DND-41 (cell line): ENCODE data around the gene MCF2L.

Experiments used
- ATAC-seq: fragments of 200-7000 bp; cut with Tn5 transposase; 3 replicates; pipeline ENCODE4 v1.9.1; 2021; ENCODE audit warnings: low read depth; ENCODE audit not compliant: insufficient read depth
- DNase-seq: peaks from one replicate; pipeline ENCODE4 v3.0.0-alpha.2; 2020
- H2AFZ ChIP-seq: 2 replicates; pipeline ENCODE4 v1.6.0; 2012; ENCODE audit warnings: low read depth, low read length
- H3K27ac ChIP-seq: 2 replicates; pipeline ENCODE4 v1.5.1; 2012; ENCODE audit warnings: low read length, inconsistent platforms
- H3K27me3 ChIP-seq: fragments of 200-600 bp; sonication (generic); 2 replicates; pipeline ENCODE4 v1.6.0; 2012; ENCODE audit warnings: low read length, mild to moderate bottlenecking, inconsistent platforms; ENCODE audit not compliant: insufficient read depth, poor library complexity
- H3K36me3 ChIP-seq: 2 replicates; pipeline ENCODE4 v1.5.1; 2012; ENCODE audit warnings: low read length, inconsistent platforms; ENCODE audit not compliant: insufficient read depth
- H3K4me1 ChIP-seq: 2 replicates; pipeline ENCODE4 v1.5.1; 2012; ENCODE audit warnings: mild to moderate bottlenecking, low read length; ENCODE audit not compliant: insufficient read depth
- H3K4me2 ChIP-seq: 2 replicates; pipeline ENCODE4 v1.6.0; 2012; ENCODE audit warnings: mild to moderate bottlenecking, moderate library complexity, low read length, inconsistent platforms; ENCODE audit not compliant: insufficient read depth
- H3K4me3 ChIP-seq, 2 experiments: fragments of 200-600 bp in 1 of 2; shearing (Covaris generic) in 1 of 2; 2 replicates each; pipeline ENCODE4 v1.5.1; 2012 to 2016; ENCODE audit warnings: inconsistent platforms in 2 of 2, low read length in 2 of 2, mild to moderate bottlenecking in 2 of 2, low read depth in 1 of 2, moderate library complexity in 1 of 2
- H3K79me2 ChIP-seq: 2 replicates; pipeline ENCODE4 v1.6.0; 2012; ENCODE audit warnings: low read length, inconsistent platforms; ENCODE audit not compliant: insufficient read depth
- H3K9ac ChIP-seq: 2 replicates; pipeline ENCODE4 v1.6.0; 2012; ENCODE audit warnings: low read depth, mild to moderate bottlenecking, inconsistent platforms, low read length, moderate library complexity
- H3K9me3 ChIP-seq: 2 replicates; pipeline ENCODE4 v1.5.1; 2012; ENCODE audit warnings: low read length, moderate library complexity, mild to moderate bottlenecking, inconsistent platforms; ENCODE audit not compliant: insufficient read depth, severe bottlenecking
- H4K20me1 ChIP-seq: 2 replicates; pipeline ENCODE4 v1.6.0; 2012; ENCODE audit warnings: low read length; ENCODE audit not compliant: insufficient read depth
- EZH2 ChIP-seq: IDR thresholded peaks from 3 replicates; pipeline ENCODE4 v1.6.1; 2012; ENCODE audit warnings: borderline replicate concordance, low read depth, mild to moderate bottlenecking, moderate library complexity, low read length, inconsistent platforms; ENCODE audit not compliant: severe bottlenecking
- TF ChIP-seq, protein P1 (sequence below): IDR thresholded peaks from 2 replicates; pipeline ENCODE4 v1.5.1; 2012; ENCODE audit warnings: borderline replicate concordance, low read length, moderate library complexity, mild to moderate bottlenecking; ENCODE audit not compliant: poor library complexity, severe bottlenecking; ENCODE audit errors: extremely low read depth

The MCF2L gene

DNA sequence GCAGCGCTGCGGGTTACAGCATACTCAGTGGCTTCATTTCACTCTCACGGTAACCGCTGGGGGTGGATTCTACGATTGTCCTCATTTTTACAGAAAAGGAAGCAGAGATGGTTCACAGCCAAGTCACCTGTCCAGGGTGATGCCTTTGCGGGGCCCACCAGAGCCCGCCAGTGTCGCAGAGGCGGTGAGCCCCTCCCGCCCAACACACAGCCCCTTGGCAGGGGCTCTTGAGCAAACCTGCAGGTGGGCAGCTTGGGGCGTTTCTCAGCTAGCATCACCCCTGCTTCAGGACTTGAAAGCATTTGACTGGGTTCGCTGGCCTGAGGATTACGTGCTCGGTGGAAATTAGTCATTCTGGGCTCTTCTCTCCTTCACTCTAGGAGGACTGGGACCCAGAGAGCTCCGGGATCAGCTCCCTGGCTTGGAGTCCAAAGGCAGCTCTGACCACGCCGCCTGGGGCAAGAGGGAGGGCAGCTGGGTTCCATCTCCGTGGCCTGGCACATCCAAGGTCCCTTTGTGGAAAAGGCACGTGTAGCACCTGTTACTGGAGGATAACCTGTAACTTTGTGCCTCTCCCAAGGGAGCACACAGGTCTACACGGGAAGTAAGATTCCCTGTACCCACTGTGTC, 74.1 kb downstream of the MCF2L start:
- TF ChIP-seq, protein P1, sequence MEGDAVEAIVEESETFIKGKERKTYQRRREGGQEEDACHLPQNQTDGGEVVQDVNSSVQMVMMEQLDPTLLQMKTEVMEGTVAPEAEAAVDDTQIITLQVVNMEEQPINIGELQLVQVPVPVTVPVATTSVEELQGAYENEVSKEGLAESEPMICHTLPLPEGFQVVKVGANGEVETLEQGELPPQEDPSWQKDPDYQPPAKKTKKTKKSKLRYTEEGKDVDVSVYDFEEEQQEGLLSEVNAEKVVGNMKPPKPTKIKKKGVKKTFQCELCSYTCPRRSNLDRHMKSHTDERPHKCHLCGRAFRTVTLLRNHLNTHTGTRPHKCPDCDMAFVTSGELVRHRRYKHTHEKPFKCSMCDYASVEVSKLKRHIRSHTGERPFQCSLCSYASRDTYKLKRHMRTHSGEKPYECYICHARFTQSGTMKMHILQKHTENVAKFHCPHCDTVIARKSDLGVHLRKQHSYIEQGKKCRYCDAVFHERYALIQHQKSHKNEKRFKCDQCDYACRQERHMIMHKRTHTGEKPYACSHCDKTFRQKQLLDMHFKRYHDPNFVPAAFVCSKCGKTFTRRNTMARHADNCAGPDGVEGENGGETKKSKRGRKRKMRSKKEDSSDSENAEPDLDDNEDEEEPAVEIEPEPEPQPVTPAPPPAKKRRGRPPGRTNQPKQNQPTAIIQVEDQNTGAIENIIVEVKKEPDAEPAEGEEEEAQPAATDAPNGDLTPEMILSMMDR = no peak
- TF ChIP-seq EZH2 = no peak
- Histone ChIP-seq H3K9me3 (no peaks in the 10 kb centered on the region), H3K27ac (no peak overlapping the region), H3K9ac (no peak overlapping the region), H4K20me1 (peaks cover 7% of the 10 kb centered on the region), H3K27me3 (no peaks in the 10 kb centered on the region), H3K4me3 (no peak overlapping the region), H3K4me1 (no peaks in the 10 kb centered on the region), H3K79me2 (no peaks in the 10 kb centered on the region), H3K4me2 (no peak overlapping the region), H3K36me3 (no peaks in the 10 kb centered on the region), H2AFZ (no peak overlapping the region)
- no peak for ATAC-seq
- DNase-seq = no peak

DNA sequence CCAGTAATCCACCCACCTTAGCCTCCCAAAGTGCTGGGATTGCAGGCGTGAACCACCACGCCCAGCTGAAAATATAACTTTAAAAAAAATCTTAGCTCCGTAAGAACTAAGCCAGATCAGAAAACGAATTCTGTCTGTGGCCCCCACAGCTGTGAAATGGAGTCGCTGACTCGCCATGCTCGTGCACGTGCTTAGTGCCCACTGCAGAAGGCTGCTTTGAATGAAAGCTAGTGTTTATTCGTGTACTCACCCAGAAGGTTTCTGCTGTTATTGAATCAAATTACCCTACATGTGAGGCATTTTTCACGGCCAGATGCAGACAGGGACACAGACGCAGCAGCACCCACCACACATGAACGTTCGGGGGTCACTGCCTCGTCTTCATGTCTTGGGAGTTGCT, 74.9 kb downstream of the MCF2L start:
- H3K4me3 ChIP-seq = no peak overlapping the region
- ATAC-seq = no peak

DNA sequence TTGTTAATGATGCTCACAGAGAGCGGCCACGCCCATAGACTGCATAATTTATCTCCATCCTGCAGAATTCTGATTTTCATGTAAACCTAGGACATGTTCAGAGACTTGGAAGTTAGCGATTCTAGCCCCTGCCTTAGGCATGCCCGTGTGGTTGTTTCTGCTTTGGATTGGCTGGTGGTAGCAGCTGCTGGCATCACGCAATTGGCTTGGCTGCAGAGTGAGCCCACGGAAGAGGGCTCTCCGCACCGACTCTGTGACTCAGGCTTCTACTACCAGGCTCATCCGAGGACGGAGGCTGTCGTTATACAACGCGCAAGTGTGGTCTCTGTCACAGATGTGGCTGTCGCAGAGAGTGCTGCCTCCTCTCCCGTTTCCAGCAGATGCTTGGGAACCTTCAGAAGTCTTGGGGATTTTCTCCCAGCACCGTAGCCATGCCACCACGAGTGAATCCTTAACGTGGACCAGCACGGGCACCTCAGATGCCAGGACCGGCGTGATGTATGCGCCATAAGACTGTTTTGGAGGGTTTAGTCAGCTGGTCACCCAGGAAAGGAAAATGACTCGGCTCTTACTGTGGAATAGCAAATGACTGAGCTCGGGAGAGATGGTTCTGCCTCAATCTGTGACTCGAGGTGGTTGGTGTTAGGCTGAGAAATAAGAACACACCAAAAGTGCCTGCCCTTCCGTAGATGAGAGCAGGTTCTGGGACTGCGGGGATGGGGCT, 75.5 kb downstream of the MCF2L start:
- Histone ChIP-seq H3K27ac (no peak overlapping the region), H3K4me3 (no peak overlapping the region), H4K20me1 (peaks cover 7% of the 10 kb centered on the region), H3K27me3 (no peaks in the 10 kb centered on the region), H2AFZ (no peak overlapping the region), H3K4me1 (no peaks in the 10 kb centered on the region), H3K79me2 (no peaks in the 10 kb centered on the region), H3K4me2 (no peak overlapping the region), H3K9me3 (no peaks in the 10 kb centered on the region), H3K36me3 (no peaks in the 10 kb centered on the region), H3K9ac (no peak overlapping the region)
- no peak for ATAC-seq
- TF ChIP-seq, protein P1 = no peak
- no peak for TF ChIP-seq EZH2
- no peak for DNase-seq

More for the DNA sequence above, 74.9 kb downstream of the MCF2L start:
- H3K9ac ChIP-seq = no peak overlapping the region
- no peak overlapping the region for H3K27ac ChIP-seq
- H3K36me3 ChIP-seq = no peaks in the 10 kb centered on the region
- TF ChIP-seq, protein P1 = no peak
- TF ChIP-seq EZH2 = no peak
- H3K79me2 ChIP-seq = no peaks in the 10 kb centered on the region
- no peak overlapping the region for H3K4me2 ChIP-seq
- H4K20me1 ChIP-seq = peaks cover 7% of the 10 kb centered on the region
- H2AFZ ChIP-seq = no peak overlapping the region
- no peaks in the 10 kb centered on the region for H3K4me1 ChIP-seq
- H3K27me3 ChIP-seq = no peaks in the 10 kb centered on the region
- no peaks in the 10 kb centered on the region for H3K9me3 ChIP-seq
- no peak for DNase-seq
